CD8-positive, alpha-beta T cell (primary cell): ENCODE measurements around the gene PDPK1. TPM values are rescaled to one million over a fixed set of nuclear protein-coding genes. Genes with fewer than 3 reads are reported as not detected.

Source experiments
- microRNA-seq: library from miRNA; unstranded; fragments of <30 nt; microRNA quantifications from one replicate; pipeline ENCODE4 v1.2.0, GENCODE V29; 2022; ENCODE audit warnings: borderline microRNAs expressed
- total RNA-seq, 46 experiments: library from RNA in 2 of 46; stranded (reverse) in 2 of 46; gene quantifications; one replicate each; pipeline ENCODE4 v1.2.3 and lab custom pipeline; 2021 to 2026

Gene PDPK1
- total RNA-seq, 2 experiments from 2014 or later: 42.3 to 49.2 TPM

Small RNAs within 50 kb of the gene (microRNA-seq; reads per million reads assigned to microRNA genes)
- gene MIR3178: not detected

Other genes starting within 250 kb of the PDPK1 start
- 1 to 10 TPM; 3.7 to 4.0 TPM for gene ABCA3, start 197.3 kb upstream of the PDPK1 start, total RNA-seq
- 1 to 10 TPM in 1 of 2 experiments, under 1 TPM in 1; 0.61 to 1.2 TPM for gene CCNF, start 108.6 kb upstream of the PDPK1 start, total RNA-seq
- gene TEDC2, start 77.9 kb upstream of the PDPK1 start, total RNA-seq: under 1 TPM; 0.30 to 0.69 TPM
- not detected for gene NTN3, start 66.7 kb upstream of the PDPK1 start, total RNA-seq
- 1 to 10 TPM; 2.8 to 3.8 TPM for gene TBC1D24, start 62.9 kb upstream of the PDPK1 start, total RNA-seq
- 100 to 1,000 TPM; 260 TPM for gene ATP6V0C, start 24.1 kb upstream of the PDPK1 start, total RNA-seq
- 100 to 1,000 TPM; 212 to 226 TPM for gene AMDHD2, start 17.6 kb upstream of the PDPK1 start, total RNA-seq
- gene CEMP1, start 6.6 kb upstream of the PDPK1 start, total RNA-seq: under 1 TPM; 0.46 to 0.47 TPM
- 10 to 100 TPM; 34.2 to 36.0 TPM for gene KCTD5, start 144.5 kb downstream of the PDPK1 start, total RNA-seq
- under 1 TPM; 0.53 to 0.65 TPM for gene PRSS27, start 182.2 kb downstream of the PDPK1 start, total RNA-seq
- 1,000 to 10,000 TPM; 1,249 to 1,283 TPM for gene SRRM2, start 214.6 kb downstream of the PDPK1 start, total RNA-seq
- 10 to 100 TPM; 70.3 to 71.5 TPM for gene ELOB, start 239.3 kb downstream of the PDPK1 start, total RNA-seq
- gene PRSS33, start 249.5 kb downstream of the PDPK1 start, total RNA-seq: not detected